PC-9 (cell line): ENCODE measurements around the gene CD14. TPM values are rescaled to one million over a fixed set of nuclear protein-coding genes. Genes with fewer than 3 reads are reported as not detected.

ENCODE experiments used
- Bru-seq: library from RNA; stranded (reverse); fragments of 400-500 nt; gene quantifications from one replicate; lab custom pipeline; 2021; lab: Mats Ljungman, UMichigan
- BruChase-seq, 2 experiments: library from RNA; stranded (reverse); fragments of 400-500 nt; gene quantifications; one replicate each; lab custom pipeline; 2021; lab: Mats Ljungman, UMichigan
- BruUV-seq: library from RNA; stranded (reverse); fragments of 400-500 nt; replicated peaks from 2 replicates; lab custom pipeline; 2021; lab: Mats Ljungman, UMichigan
- CTCF ChIA-PET: fragments of 300-600 bp; sonication (Branson Sonifier 250); formaldehyde crosslinking; loops from one replicate; lab custom pipeline; 2022; ENCODE audit warnings: antibody characterized with exemption; lab: Charles Lee
- POLR2A ChIA-PET: fragments of 300-600 bp; sonication (Branson Sonifier 250); formaldehyde crosslinking; loops from one replicate; lab custom pipeline; 2022; ENCODE audit warnings: antibody characterized with exemption; ENCODE audit not compliant: unreplicated experiment; lab: Charles Lee
- DNase-seq, 2 experiments: peaks; one replicate each; pipeline versions ENCODE4 v3.0.0 to v3.0.0-alpha.2; 2015 to 2022; ENCODE audit warnings: mixed read lengths in 1 of 2
- H2AFZ ChIP-seq: fragments of 200-600 bp; sonication (generic); 2 replicates; pipeline ENCODE4 v1.8.1; 2017; ENCODE audit warnings: antibody characterized with exemption
- H3F3A ChIP-seq: fragments of 200-600 bp; sonication (generic); 2 replicates; pipeline ENCODE4 v1.8.1; 2017; ENCODE audit warnings: antibody characterized with exemption, mild to moderate bottlenecking, low read depth; ENCODE audit not compliant: insufficient read depth
- H3K27ac ChIP-seq: fragments of 200-600 bp; sonication (generic); 2 replicates; pipeline ENCODE4 v1.6.1; 2016; ENCODE audit warnings: mixed run types
- H3K27me3 ChIP-seq: fragments of 200-600 bp; sonication (generic); 2 replicates; pipeline ENCODE4 v1.6.1; 2016; ENCODE audit warnings: low read depth, mixed run types; ENCODE audit not compliant: insufficient read depth
- H3K36me3 ChIP-seq: fragments of 200-600 bp; sonication (generic); 2 replicates; pipeline ENCODE4 v1.6.1; 2016; ENCODE audit warnings: low read depth, mixed run types
- H3K4me1 ChIP-seq: fragments of 200-600 bp; sonication (generic); replicated peaks from 2 replicates; pipeline ENCODE4 v1.6.1; 2016; ENCODE audit warnings: mixed run types; ENCODE audit not compliant: insufficient read depth
- H3K4me2 ChIP-seq: fragments of 200-600 bp; sonication (generic); 2 replicates; pipeline ENCODE4 v1.6.1; 2017; ENCODE audit warnings: mixed run types
- H3K4me3 ChIP-seq: fragments of 200-600 bp; sonication (generic); 2 replicates; pipeline ENCODE4 v1.6.1; 2016; ENCODE audit warnings: mixed run types
- H3K79me2 ChIP-seq: fragments of 200-600 bp; sonication (generic); 2 replicates; pipeline ENCODE4 v1.6.1; 2017; ENCODE audit warnings: low read depth, mixed run types
- H3K9me2 ChIP-seq: fragments of 200-600 bp; sonication (generic); 2 replicates; pipeline ENCODE4 v1.8.1; 2017; ENCODE audit warnings: mild to moderate bottlenecking; ENCODE audit not compliant: insufficient read depth
- H3K9me3 ChIP-seq: fragments of 200-600 bp; sonication (generic); 2 replicates; pipeline ENCODE4 v1.8.1; 2016; ENCODE audit warnings: low read depth; ENCODE audit not compliant: insufficient read depth
- H4K20me1 ChIP-seq: fragments of 200-600 bp; sonication (generic); 2 replicates; pipeline ENCODE4 v1.8.1; 2017; ENCODE audit not compliant: insufficient read depth
- CTCF ChIP-seq: fragments of 200-600 bp; sonication (generic); conservative IDR thresholded peaks from 2 replicates; pipeline ENCODE4 v1.6.1; 2017; ENCODE audit warnings: mixed run types, antibody characterized with exemption, mild to moderate bottlenecking, moderate library complexity
- EZH2 ChIP-seq: fragments of 200-600 bp; sonication (generic); IDR thresholded peaks from 2 replicates; pipeline ENCODE4 v1.8.0; 2017; ENCODE audit warnings: antibody characterized with exemption, low read depth
- intact Hi-C: fragments of 100-400 bp; cut with micrococcal nuclease; formaldehyde crosslinking; loops from one replicate; pipeline ENCODE4 v1.10.0; 2022; ENCODE audit not compliant: unreplicated experiment
- long read RNA-seq: library from polyadenylated mRNA; stranded (forward); transcript quantifications from one replicate; pipeline ENCODE4 v2.0.0, GENCODE V29; 2022
- total RNA-seq: library from RNA; stranded (reverse); gene quantifications from 2 replicates; pipeline ENCODE4 v1.2.3, GENCODE V29; 2021

The CD14 gene
- 0.35 and 0.81 TPM in 2 replicates for total RNA-seq
- Bru-seq, nascent RNA = percentile 25 among the genes with signal in this experiment
- percentile 35 among the genes with signal in this experiment for BruChase-seq, experiment 1, labeled RNA remaining after a 2-hour chase
- BruChase-seq, experiment 2, labeled RNA remaining after a 6-hour chase = percentile 41 among the genes with signal in this experiment
- long read RNA-seq, partial matches to known transcripts = 0 of 1 reads
- long read RNA-seq, other reads (novel, unspliced or antisense) = 0 of 1 reads

GRCh38 chr5:140633021-140633471, at the start of gene CD14:
TSS of gene CD14 (minus strand) at chr5:140633175. CDS start at chr5:140633071, 104 bp downstream.
- no peak within 1 kb of the TSS for H3K27ac ChIP-seq
- peaks cover 20% of the 10 kb centered on the region for H3F3A ChIP-seq
- no peaks in the 10 kb centered on the region for H3K79me2 ChIP-seq
- TF ChIP-seq CTCF (no peak), EZH2 (no peak)
- H3K9me2 ChIP-seq = no peaks in the 10 kb centered on the region
- intact Hi-C loops = loop anchor here (5.0 kb wide), 1 partner anchor 391 kb away; no protein-coding TSS in a partner anchor
- DNase-seq = peak; percentile 62 to 69
- ChIA-PET CTCF (interaction anchor here (1.0 kb wide), 1 partner anchor 86 kb away, joined by 7 read pairs; no protein-coding TSS in a partner anchor), POLR2A (no interaction called here)
- peak within 1 kb of the TSS; percentile 48; the same call in 1 of the 2 replicates for H2AFZ ChIP-seq
- no peaks in the 10 kb centered on the region for H4K20me1 ChIP-seq
- peaks cover 6% of the 10 kb centered on the region; the same call in 1 of the 2 replicates for H3K4me1 ChIP-seq
- BruUV-seq = no TSS peak
- peak within 1 kb of the TSS; percentile 60 for H3K4me2 ChIP-seq
- H3K4me3 ChIP-seq = peak within 1 kb of the TSS; percentile 31; the same call in 1 of the 2 replicates
- H3K27me3 ChIP-seq = no peaks in the 10 kb centered on the region
- H3K36me3 ChIP-seq = no peaks in the 10 kb centered on the region
- peaks cover 10% of the 10 kb centered on the region; the same call in 1 of the 2 replicates for H3K9me3 ChIP-seq

- no TSS peak for BruUV-seq
- H4K20me1 ChIP-seq = no peaks in the 10 kb centered on the region
- H3K36me3 ChIP-seq = peaks cover 9% of the 10 kb centered on the region; the same call in 1 of the 2 replicates
- H3F3A ChIP-seq = no peaks in the 10 kb centered on the region
- intact Hi-C loops = no loop called here
- H3K4me2 ChIP-seq = no peak overlapping the region
- no peaks in the 10 kb centered on the region for H3K79me2 ChIP-seq
- no peak overlapping the region for H2AFZ ChIP-seq
- TF ChIP-seq EZH2 (no peak), CTCF (no peak)
- no peak overlapping the region for H3K4me3 ChIP-seq
- no peaks in the 10 kb centered on the region for H3K9me3 ChIP-seq
- DNase-seq = no peak
- no peak overlapping the region for H3K27ac ChIP-seq
- H3K4me1 ChIP-seq = no peaks in the 10 kb centered on the region
- no peaks in the 10 kb centered on the region for H3K27me3 ChIP-seq
- CTCF ChIA-PET = no interaction called here
- no peaks in the 10 kb centered on the region for H3K9me2 ChIP-seq
- POLR2A ChIA-PET = interaction anchor here (0.6 kb wide), 1 partner anchor 22 kb away, joined by 6 read pairs; no protein-coding TSS in a partner anchor
Measured at GRCh38 chr5:140678993-140679392, 46.0 kb upstream of the CD14 start.

GRCh38 chr5:140677947-140678346, 45.0 kb upstream of the CD14 start:
- no peaks in the 10 kb centered on the region for H3K27me3 ChIP-seq
- H3K36me3 ChIP-seq = peaks cover 9% of the 10 kb centered on the region; the same call in 1 of the 2 replicates
- H3K4me1 ChIP-seq = no peaks in the 10 kb centered on the region
- intact Hi-C loops = no loop called here
- no peak for DNase-seq
- H3K4me2 ChIP-seq = no peak overlapping the region
- no peaks in the 10 kb centered on the region for H4K20me1 ChIP-seq
- no peaks in the 10 kb centered on the region for H3K9me3 ChIP-seq
- CTCF ChIA-PET = no interaction called here
- no TSS peak for BruUV-seq
- H3K79me2 ChIP-seq = no peaks in the 10 kb centered on the region
- no peak overlapping the region for H3K4me3 ChIP-seq
- POLR2A ChIA-PET = no interaction called here
- H3F3A ChIP-seq = no peaks in the 10 kb centered on the region
- H3K9me2 ChIP-seq = no peaks in the 10 kb centered on the region
- H3K27ac ChIP-seq = no peak overlapping the region
- H2AFZ ChIP-seq = no peak overlapping the region
- TF ChIP-seq EZH2 = no peak
- TF ChIP-seq CTCF = no peak
